Stimulated activated CD4-positive, alpha-beta T cell treated with anti-CD3 and anti-CD28 coated beads, Interleukin-12 subunit alpha, Interleukin-12 subunit beta, amount 100 ng/mL, for 48 hours (primary cell): ENCODE data around the gene GARIN5A.

ENCODE experiments used
- DNase-seq, 3 donors: peaks; one replicate each; pipeline ENCODE4 v3.0.0-alpha.2; 2020; ENCODE audit warnings: low read depth in 2 of 3, low spot score in 1 of 3

Gene GARIN5A

GRCh38 chr19:50476224-50476906 is at the start of gene GARIN5A, which contains the start of gene EMC10:
Gene GARIN5A (minus strand): TSS chr19:50476848. CDS start chr19:50476388, 460 bp downstream.
Gene EMC10 (plus strand): TSS chr19:50476507. CDS start chr19:50476545, 38 bp downstream.
- peak; percentile 89 to 94 (median 94) for DNase-seq

GRCh38 chr19:50522881-50523280 is 46.2 kb upstream of the GARIN5A start:
- no peak for DNase-seq

GRCh38 chr19:50520822-50521465 is 44.3 kb upstream of the GARIN5A start:
- DNase-seq: no peak

- DNase-seq: no peak
Observed at GRCh38 chr19:50519006-50519575, 42.4 kb upstream of the GARIN5A start.

- DNase-seq: no peak
Observed at GRCh38 chr19:50518091-50519005, 41.7 kb upstream of the GARIN5A start.

- DNase-seq: no peak
Observed at GRCh38 chr19:50517704-50518075, 41.0 kb upstream of the GARIN5A start.

GRCh38 chr19:50516964-50517703 is 40.5 kb upstream of the GARIN5A start:
- no peak for DNase-seq

GRCh38 chr19:50516456-50516855 is 39.8 kb upstream of the GARIN5A start:
- no peak for DNase-seq

GRCh38 chr19:50515168-50515561 is 38.5 kb upstream of the GARIN5A start:
- no peak for DNase-seq

GRCh38 chr19:50514346-50515167 is 37.9 kb upstream of the GARIN5A start:
- no peak for DNase-seq

GRCh38 chr19:50513746-50514345 is 37.2 kb upstream of the GARIN5A start, which contains the start of gene ASPDH:
Gene ASPDH (minus strand): TSS chr19:50513913. CDS start chr19:50513823, 90 bp downstream.
- DNase-seq: no peak

- DNase-seq: no peak
Observed at GRCh38 chr19:50512999-50513745, 36.5 kb upstream of the GARIN5A start.

GRCh38 chr19:50512112-50512998 is 35.7 kb upstream of the GARIN5A start:
- DNase-seq: no peak

GRCh38 chr19:50511069-50511822 is 34.6 kb upstream of the GARIN5A start, which contains the start of gene JOSD2:
Gene JOSD2 (minus strand): TSS chr19:50511191. CDS start chr19:50510431, 760 bp downstream.
- DNase-seq: peak; percentile 93 to 95 (median 95)

- DNase-seq: no peak
Observed at GRCh38 chr19:50510700-50511068, 34.0 kb upstream of the GARIN5A start.

- no peak for DNase-seq
Observed at GRCh38 chr19:50510121-50510670, 33.5 kb upstream of the GARIN5A start.
